ENCODE measurements around the gene KRTAP4-3. TPM values are rescaled to one million over a fixed set of nuclear protein-coding genes. Genes with fewer than 3 reads are reported as not detected.
"Not testable (repeated sequence)": the region's sequence is repeated elsewhere in the genome, so short reads cannot be mapped to it uniquely, and the experiment has no call there.

KRTAP4-3 gene
- total RNA-seq, 4 donors from 2014 or later, result not detected

- no peaks in the 10 kb centered on the region for H3K9me3 ChIP-seq
- H3K36me3 ChIP-seq, result no peaks in the 10 kb centered on the region
- no peak overlapping the region for H3K4me3 ChIP-seq
- H3K4me1 ChIP-seq, result no peaks in the 10 kb centered on the region
- intact Hi-C loops (cut with DNase I; ENCODE audit: low total_unique reads), result no loop called here
- TF ChIP-seq CTCF (IDR thresholded peaks at IDR 0.05), result no peak
- TF ChIP-seq POLR2A (IDR thresholded peaks at IDR 0.05), result no peak
- no peak for DNase-seq
- H3K27ac ChIP-seq, result no peak overlapping the region
- H3K27me3 ChIP-seq, result no peaks in the 10 kb centered on the region
Observed at GRCh38 chr17:41150026-41150425, 18.0 kb downstream of the KRTAP4-3 start.

GRCh38 chr17:41149652-41149985 is 18.4 kb downstream of the KRTAP4-3 start, which contains the start of gene KRTAP4-5:
Gene KRTAP4-5 (minus strand): TSS chr17:41149825. CDS start chr17:41149767, 58 bp downstream.
- Histone ChIP-seq H3K36me3 (no peaks in the 10 kb centered on the region), H3K4me3 (no peak within 1 kb of the TSS), H3K9me3 (no peaks in the 10 kb centered on the region), H3K27ac (no peak within 1 kb of the TSS), H3K27me3 (no peaks in the 10 kb centered on the region), H3K4me1 (no peaks in the 10 kb centered on the region)
- DNase-seq, result no peak
- intact Hi-C loops (cut with DNase I; ENCODE audit: low total_unique reads), result no loop called here
- TF ChIP-seq CTCF (IDR thresholded peaks at IDR 0.05) (no peak), POLR2A (IDR thresholded peaks at IDR 0.05) (no peak)

- H3K27me3 ChIP-seq; intact Hi-C loops (cut with DNase I; ENCODE audit: low total_unique reads); H3K27ac ChIP-seq; DNase-seq; H3K36me3 ChIP-seq; H3K4me1 ChIP-seq; H3K9me3 ChIP-seq; H3K4me3 ChIP-seq: not testable (repeated sequence)
Observed at GRCh38 chr17:41148971-41149651, 18.9 kb downstream of the KRTAP4-3 start.

- intact Hi-C loops (cut with DNase I; ENCODE audit: low total_unique reads), result no loop called here
- H3K4me1 ChIP-seq, result no peaks in the 10 kb centered on the region
- H3K27ac ChIP-seq, result no peak overlapping the region
- H3K27me3 ChIP-seq, result no peaks in the 10 kb centered on the region
- no peak for DNase-seq
- H3K36me3 ChIP-seq, result no peaks in the 10 kb centered on the region
- H3K4me3 ChIP-seq, result no peak overlapping the region
- TF ChIP-seq CTCF (IDR thresholded peaks at IDR 0.05) (no peak), POLR2A (IDR thresholded peaks at IDR 0.05) (no peak)
- no peaks in the 10 kb centered on the region for H3K9me3 ChIP-seq
Observed at GRCh38 chr17:41147531-41148204, 20.4 kb downstream of the KRTAP4-3 start.

- DNase-seq, result no peak
- TF ChIP-seq POLR2A (IDR thresholded peaks at IDR 0.05) (no peak), CTCF (IDR thresholded peaks at IDR 0.05) (no peak)
- H3K4me3 ChIP-seq, result no peak overlapping the region
- H3K4me1 ChIP-seq, result no peaks in the 10 kb centered on the region
- no peak overlapping the region for H3K27ac ChIP-seq
- H3K9me3 ChIP-seq, result no peaks in the 10 kb centered on the region
- intact Hi-C loops (cut with DNase I; ENCODE audit: low total_unique reads), result no loop called here
- no peaks in the 10 kb centered on the region for H3K27me3 ChIP-seq
- H3K36me3 ChIP-seq, result no peaks in the 10 kb centered on the region
Observed at GRCh38 chr17:41145261-41145660, 22.8 kb downstream of the KRTAP4-3 start.

Data from uterus (tissue), 4 donors.